GM21367 (cell line): ENCODE measurements around the gene GRB10.
"Not testable (repeated sequence)": the region's sequence is repeated elsewhere in the genome, so short reads cannot be mapped to it uniquely, and the experiment has no call there.

Experiments
- ATAC-seq: cut with Tn5 transposase; IDR thresholded peaks from one replicate; pipeline ENCODE4 v1.9.1; 2021; ENCODE audit not compliant: unreplicated experiment

GRB10 gene

DNA sequence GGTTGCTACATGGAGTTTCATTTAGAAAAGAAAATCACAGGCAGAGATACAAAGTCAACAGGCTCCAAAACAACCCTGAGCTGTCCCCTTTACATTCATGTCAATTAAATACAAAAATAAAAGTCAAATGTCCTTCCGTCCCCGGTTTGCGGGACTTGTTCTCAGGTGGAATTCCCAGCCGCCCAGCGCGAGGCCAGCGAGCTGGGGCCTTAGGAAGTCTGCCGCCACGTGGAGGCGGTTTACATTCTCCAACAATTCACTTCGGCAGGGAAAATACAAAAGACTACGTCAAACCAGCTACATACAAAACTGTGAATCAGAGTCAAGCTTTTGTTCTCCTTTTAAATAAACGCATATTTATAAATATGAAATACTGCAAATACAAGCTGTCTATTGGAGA is 192.2 kb downstream of the GRB10 start:
- ATAC-seq, result no peak

DNA sequence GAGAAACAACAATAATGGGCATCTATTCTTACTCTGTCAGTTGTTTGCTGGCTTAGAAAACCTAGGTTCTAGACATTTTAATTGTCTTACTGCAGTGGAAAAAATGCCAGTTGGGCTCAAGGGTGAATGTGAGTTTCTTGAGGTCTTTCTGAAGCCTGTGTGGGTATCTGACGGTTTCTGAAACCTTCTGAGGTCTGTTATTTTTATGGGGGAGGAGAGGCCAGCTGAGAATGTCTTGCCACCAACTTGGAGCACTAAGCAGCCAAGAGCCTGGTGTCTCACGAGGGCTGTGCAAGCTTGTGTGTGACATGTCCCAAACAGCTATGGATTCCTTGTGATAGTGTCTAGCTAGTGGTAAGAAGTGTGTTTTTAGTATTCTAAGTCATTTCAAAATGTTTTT is 193.3 kb downstream of the GRB10 start:
- ATAC-seq, result no peak

DNA sequence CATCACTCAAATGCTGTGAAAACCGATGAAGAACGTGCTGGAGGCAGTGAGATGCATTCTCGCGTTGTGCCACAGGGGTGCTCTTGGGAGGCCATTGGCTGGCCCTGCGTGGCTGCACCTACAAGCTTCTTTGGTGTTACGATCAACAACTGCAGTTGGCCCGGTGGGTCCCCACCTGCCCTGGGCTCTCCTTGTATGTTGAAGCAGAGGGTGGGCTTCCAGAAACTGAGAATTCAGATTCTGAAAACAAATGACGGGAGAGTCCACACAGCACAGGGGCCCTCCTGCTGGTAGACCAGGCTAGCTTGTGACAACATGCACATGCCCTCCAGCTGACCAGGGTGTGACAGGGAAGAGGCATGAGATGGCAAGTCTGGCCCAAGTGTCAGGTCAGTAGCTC is 193.8 kb downstream of the GRB10 start:
- ATAC-seq, result no peak

DNA sequence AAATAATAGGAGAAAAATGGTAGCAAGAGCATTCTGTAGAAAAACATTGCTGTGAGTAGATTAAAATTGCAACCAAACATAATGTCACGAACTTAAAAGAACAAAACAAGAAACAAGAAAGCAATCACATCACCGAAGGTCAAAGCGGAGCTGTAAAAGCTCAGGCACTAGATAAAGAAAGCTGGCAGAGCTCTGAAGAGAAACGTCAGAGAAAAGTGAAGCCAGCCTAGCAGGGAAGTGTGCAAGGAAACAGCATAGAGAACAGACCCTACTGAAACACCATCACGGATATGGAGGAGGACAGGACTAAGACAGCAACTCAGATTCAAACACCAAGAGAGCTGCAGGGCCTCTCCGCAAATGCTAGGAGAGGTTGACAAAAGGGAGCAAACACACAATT is 195.0 kb downstream of the GRB10 start:
- ATAC-seq, result no peak

DNA sequence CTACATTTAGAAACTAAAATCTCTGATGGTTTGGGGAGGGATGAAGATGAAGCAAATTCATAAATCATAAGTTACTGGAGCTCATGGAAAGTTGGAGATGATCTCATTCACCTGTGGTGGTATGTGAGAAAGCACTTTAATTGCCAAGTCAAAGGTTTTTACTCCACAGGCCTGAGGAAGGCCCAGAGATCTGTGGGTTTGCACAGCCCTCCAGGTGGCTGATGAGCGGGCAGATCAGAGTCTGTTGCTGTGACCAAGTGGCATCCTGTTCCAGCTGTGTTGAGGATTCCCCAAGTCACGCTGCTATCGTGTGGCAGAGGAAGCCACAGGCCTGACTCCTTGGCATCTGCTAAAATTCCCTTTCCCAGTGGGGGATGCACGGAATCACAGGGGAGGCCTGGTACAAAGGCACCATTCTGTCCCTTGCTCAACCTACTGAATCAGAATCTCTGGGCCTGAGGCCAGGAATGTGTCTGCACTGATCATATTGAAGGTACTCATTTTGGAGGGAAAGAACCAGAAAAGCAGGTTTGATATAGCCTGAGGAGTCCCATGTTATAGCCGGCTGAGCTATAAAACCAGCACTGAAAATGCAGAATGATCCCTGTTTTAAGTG is 197.8 kb downstream of the GRB10 start:
- no peak for ATAC-seq

DNA sequence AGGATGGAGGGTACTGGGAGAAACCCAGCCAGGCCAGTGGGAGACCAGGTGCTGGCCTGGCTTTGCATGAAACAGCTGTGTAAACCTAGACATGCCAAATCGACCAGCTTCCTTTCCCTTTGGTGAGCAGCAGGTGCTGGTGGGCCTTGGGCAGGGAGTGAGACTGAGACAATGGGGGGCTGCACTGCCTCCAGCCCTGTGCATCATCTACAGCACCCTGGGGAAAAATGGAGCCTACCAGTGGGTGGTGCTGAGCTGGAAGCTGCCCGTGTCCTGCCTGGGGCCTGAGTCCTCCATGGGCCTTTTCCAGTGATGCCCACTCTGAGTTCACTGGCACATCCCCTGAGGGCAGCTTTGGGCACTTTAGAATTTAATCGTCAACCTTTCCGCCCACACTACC is 198.3 kb downstream of the GRB10 start:
- ATAC-seq, result no peak

- ATAC-seq, result not testable (repeated sequence)
Observed at GRCh38 chr7:50583295-50583694, 199.4 kb downstream of the GRB10 start.

GRCh38 chr7:50582271-50582670 is 200.4 kb downstream of the GRB10 start:
- ATAC-seq, result not testable (repeated sequence)

DNA sequence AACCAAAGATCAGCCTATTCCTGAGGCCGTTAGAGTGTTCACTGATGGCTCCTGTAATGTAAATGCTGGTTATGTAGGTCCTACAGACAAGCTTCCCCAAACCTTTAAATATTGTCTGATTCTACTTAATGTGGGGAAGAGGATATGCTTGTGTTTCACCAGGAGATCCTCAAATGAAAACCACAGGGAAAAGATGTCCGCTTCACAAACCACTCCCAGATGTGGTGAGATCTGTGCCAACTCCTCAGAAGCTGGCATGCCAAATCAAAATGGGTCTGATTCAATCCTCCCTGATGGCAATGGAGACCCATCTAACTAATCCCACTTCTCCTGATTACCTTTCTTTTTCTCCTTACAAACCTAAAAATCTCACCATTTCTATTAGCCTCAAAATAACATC is 202.0 kb downstream of the GRB10 start:
- not testable (repeated sequence) for ATAC-seq

DNA sequence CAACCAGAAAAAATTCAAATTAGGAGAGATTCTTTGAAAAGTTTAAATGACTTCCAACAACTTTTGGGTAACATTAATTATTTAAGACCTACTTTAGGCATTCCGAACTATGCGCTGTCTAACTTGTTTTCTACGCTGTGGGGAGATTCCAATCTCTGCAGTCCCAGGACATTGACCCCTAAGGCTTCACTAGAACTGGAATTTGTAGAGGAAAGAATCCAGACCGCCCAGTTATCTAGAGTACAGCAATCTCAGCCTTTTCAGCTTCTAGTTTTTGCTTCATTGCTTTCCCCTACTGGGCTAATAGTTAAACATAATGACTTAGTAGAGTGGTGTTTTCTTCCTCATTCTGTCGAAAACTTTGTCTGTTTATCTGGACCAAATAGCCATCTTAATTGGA is 202.6 kb downstream of the GRB10 start:
- ATAC-seq, result no peak

DNA sequence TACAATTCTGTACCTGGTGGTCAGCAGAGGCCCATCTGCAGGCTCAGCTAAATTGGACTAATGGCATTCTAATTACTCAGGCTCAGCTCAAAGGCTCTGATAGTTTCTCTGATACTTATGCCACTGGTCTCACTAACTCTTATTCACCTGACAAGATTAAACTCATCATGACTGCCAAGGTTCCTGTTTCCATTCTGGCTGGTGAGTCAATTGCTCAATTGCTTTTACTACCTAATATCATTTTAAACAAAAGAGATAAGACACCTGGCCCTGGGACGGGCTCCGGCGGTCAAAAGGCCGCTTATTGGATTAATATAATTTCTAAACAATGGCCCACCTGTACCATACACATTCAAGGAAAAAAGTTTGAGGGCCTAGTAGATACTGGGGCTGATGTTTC is 204.6 kb downstream of the GRB10 start:
- not testable (repeated sequence) for ATAC-seq

DNA sequence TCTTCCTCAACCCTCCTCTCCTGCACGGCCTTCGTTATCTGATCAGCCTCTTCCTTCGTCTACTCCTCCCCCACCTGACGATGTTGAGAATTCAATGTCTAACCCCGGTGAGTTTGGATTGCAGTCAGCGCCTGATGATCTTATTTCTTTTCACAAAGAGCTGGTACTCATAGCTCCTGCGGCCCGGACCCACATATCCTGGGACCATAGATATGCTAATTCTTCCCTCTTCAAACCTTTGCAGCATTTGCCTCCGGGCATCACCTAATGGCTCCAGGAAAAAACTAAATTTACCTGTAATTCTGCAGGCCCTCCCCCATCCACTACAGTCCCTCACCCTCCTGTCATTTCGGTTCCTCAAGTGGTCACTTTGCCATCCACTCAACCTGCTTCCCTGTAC is 205.1 kb downstream of the GRB10 start:
- no peak for ATAC-seq

DNA sequence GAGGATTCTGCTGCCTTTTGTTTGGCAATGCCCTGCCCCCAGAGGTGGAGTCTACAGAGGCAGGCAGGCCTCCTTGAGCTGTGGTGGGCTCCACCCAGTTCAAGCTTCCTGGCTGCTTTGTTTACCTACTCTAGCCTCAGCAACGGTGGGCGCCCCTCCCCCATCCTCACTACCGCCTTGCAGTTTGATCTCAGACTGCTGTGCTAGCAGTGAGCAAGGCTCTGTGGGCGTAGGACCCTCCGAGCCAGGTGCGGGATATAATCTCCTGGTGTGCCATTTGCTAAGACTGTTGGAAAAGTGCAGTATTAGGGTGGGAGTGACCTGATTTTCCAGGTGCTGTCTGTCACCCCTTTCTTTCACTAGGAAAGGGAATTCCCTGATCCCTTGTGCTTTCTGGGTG is 206.3 kb downstream of the GRB10 start:
- ATAC-seq, result not testable (repeated sequence)

DNA sequence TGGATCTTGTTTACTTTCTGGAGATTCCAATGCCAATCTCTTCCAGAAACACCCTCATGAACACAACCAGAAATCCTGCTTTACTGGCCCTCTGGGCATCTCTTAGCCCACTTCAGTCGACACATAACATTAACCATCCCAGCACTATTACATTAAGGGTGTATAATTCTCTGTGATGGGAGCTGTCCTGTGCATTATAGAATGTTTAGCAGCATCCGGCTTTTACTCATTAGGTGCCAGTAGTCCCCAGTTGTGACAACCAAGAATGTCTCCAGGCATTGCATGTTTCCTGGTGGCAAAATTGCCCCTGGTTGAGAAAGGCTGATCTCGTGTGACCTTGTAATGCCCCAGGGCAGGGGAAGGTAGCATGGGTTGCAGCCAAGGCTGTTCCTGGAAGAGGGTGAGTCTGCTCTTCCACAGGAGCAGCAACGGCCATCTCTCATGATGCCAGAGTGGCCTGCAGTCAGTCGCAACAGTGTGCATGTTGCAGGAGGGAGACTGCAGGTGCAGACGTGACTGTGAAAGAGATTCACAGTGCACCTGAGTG is 214.9 kb downstream of the GRB10 start:
- ATAC-seq, result no peak

- no peak for ATAC-seq
Observed at GRCh38 chr7:50565977-50566376, 216.7 kb downstream of the GRB10 start.

- no peak for ATAC-seq
Observed at GRCh38 chr7:50565559-50565916, 217.2 kb downstream of the GRB10 start.

DNA sequence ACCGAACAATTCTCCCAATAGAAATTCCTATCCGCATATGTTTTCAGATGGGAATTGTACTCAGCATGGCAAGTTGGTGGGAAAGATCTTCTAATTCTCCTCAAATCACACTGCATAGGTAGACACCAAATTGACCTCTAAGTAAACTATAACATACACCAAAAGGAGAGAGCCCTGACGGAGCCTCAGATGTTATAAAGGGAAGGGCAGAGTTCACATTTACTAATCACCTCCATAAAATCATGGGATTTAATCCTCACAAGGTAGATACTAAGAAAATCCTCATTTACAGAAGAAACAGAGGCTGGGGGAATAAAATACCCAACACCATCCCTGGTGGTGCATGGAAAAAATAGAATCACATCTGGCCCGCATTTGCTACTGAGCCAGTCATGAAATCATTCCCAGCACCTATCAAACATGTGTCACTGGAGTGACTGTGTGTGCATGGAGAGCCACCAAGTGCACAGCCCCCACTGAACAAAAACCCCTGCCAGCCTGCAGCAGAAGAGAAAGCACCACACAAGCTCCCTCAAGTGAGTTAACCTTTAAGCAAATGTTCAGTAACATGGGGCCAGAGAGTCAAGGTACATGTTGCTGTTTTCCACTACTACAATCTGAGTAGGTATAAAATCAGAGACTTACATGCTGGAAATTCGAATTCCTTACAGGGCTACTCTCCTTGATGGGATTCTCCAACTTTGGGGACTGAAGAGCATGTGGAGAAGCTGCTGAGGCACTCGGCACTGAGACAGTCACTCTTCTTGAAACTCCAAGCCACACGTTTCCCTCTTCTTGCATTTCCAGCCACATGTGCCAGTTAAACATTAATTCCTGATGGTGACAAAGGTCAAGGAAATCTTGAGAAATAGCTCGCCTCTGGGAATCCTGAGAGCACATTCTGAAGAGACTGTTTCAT is 217.8 kb downstream of the GRB10 start, which contains the start of gene DDC:
Gene DDC, minus strand, starts transcription at position 766 of the 919 bp plus-strand sequence. CDS start 21,320 bp downstream, outside the sequence.
- ATAC-seq, result no peak

- ATAC-seq, result no peak
Observed at GRCh38 chr7:50564171-50564570, 218.5 kb downstream of the GRB10 start.

- no peak for ATAC-seq
Observed at GRCh38 chr7:50562136-50562535, 220.6 kb downstream of the GRB10 start.

DNA sequence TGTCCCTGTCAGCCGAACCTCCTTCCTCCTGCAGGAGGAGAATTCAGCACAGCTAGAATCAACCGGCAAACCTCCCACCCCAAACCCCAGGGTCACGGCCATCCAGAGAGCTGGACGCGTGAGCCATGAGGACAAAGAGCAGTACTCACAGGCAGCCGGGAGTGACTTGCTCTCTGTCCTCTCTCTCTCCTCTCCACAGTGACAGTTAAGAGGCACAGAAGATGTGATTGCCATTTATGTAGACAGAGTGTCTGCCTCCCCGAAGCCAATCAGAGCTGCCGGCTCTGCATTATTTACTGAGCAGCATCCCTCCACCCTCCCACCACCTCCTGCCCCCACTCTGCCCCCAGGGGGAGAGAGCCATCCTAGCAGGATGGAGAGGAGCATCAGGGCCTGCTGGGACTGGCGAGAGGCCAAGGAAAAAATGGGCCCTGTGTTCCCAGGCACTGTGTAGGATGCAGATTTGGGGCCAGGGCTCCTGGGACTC is 221.8 kb downstream of the GRB10 start:
- no peak for ATAC-seq

GRCh38 chr7:50559881-50560280 is 222.8 kb downstream of the GRB10 start:
- no peak for ATAC-seq
